Fibroblast of lung (primary cell): ENCODE measurements around the gene ZCCHC12. TPM values are rescaled to one million over a fixed set of nuclear protein-coding genes. Genes with fewer than 3 reads are reported as not detected.
A peak's percentile ranks its signal among the peaks of the same experiment; 100 is the strongest.

Source experiments
- DNase-seq, 2 donors: peaks; one replicate each; pipeline versions ENCODE4 v3.0.0 to v3.0.0-alpha.2; 2010; ENCODE audit warnings: low read depth in 2 of 2
- H2AFZ ChIP-seq: 2 replicates; pipeline ENCODE4 v1.5.1; 2012; ENCODE audit warnings: low read length, control low read depth, inconsistent platforms
- H3K27ac ChIP-seq: 2 replicates; pipeline ENCODE4 v1.5.1; 2011; ENCODE audit warnings: low read length, control low read depth; ENCODE audit not compliant: insufficient read depth
- H3K27me3 ChIP-seq: 2 replicates; pipeline ENCODE4 v1.5.1; 2011; ENCODE audit warnings: mild to moderate bottlenecking, low read length; ENCODE audit not compliant: control insufficient read depth, insufficient read depth
- H3K36me3 ChIP-seq: 2 replicates; pipeline ENCODE4 v1.5.1; 2011; ENCODE audit warnings: low read length; ENCODE audit not compliant: control insufficient read depth, insufficient read depth
- H3K4me1 ChIP-seq: 2 replicates; pipeline ENCODE4 v1.5.1; 2011; ENCODE audit warnings: low read length; ENCODE audit not compliant: control insufficient read depth, insufficient read depth; ENCODE audit errors: extremely low read depth
- H3K4me2 ChIP-seq: 2 replicates; pipeline ENCODE4 v1.5.1; 2011; ENCODE audit warnings: low read length, control low read depth; ENCODE audit not compliant: insufficient read depth; ENCODE audit errors: extremely low read depth
- H3K4me3 ChIP-seq, 4 experiments: fragments of 200-600 bp in 1 of 4; sonication (generic) in 1 of 4; replicated peaks in 1 of 4; 2 replicates each; pipeline ENCODE4 v1.5.1; 2011 to 2016; ENCODE audit warnings: low read length in 4 of 4, low read depth in 3 of 4, mild to moderate bottlenecking in 3 of 4, control low read depth in 2 of 4, inconsistent platforms in 1 of 4, mixed read lengths in 1 of 4; ENCODE audit not compliant: insufficient read depth in 1 of 4; ENCODE audit errors: control extremely low read depth in 1 of 4
- H3K79me2 ChIP-seq: 2 replicates; pipeline ENCODE4 v1.5.1; 2012; ENCODE audit warnings: mild to moderate bottlenecking, low read length, inconsistent platforms; ENCODE audit not compliant: control insufficient read depth, insufficient read depth
- H3K9ac ChIP-seq: 2 replicates; pipeline ENCODE4 v1.5.1; 2011; ENCODE audit warnings: mild to moderate bottlenecking, low read length, control low read depth; ENCODE audit not compliant: insufficient read depth
- H3K9me3 ChIP-seq: 2 replicates; pipeline ENCODE4 v1.5.1; 2012; ENCODE audit warnings: low read depth, low read length; ENCODE audit not compliant: control insufficient read depth, insufficient read depth
- H4K20me1 ChIP-seq: 2 replicates; pipeline ENCODE4 v1.5.1; 2011; ENCODE audit warnings: low read length; ENCODE audit not compliant: control insufficient read depth, insufficient read depth; ENCODE audit errors: extremely low read depth
- EZH2 ChIP-seq: IDR thresholded peaks from 2 replicates; pipeline ENCODE4 v1.5.1; 2012; ENCODE audit warnings: low read length, control low read depth, mild to moderate bottlenecking; ENCODE audit errors: missing control alignments
- polyA plus RNA-seq, 2 donors: library from polyadenylated mRNA; depleted of rRNA in 1 of 2; stranded (reverse) in 1 of 2; unstranded in 1 of 2; fragments of >200 nt; gene quantifications; 2 replicates each; pipeline ENCODE4 v1.2.1, GENCODE V29; 2011 to 2012; ENCODE audit warnings: missing spikeins in 1 of 2
- total RNA-seq: library from RNA; depleted of rRNA; stranded (reverse); fragments of >200 nt; gene quantifications from 2 replicates; pipeline ENCODE4 v1.2.1, GENCODE V29; 2014
- TF ChIP-seq, protein P1 (sequence below), 2 donors: IDR thresholded peaks in 1 of 2; conservative IDR thresholded peaks in 1 of 2; 1 replicate in 1 of 2; 2 replicates in 1 of 2; pipeline ENCODE4 v1.5.1; 2011 to 2012; ENCODE audit warnings: low read length in 2 of 2, control low read depth in 1 of 2, inconsistent platforms in 1 of 2, low read depth in 1 of 2, mild to moderate bottlenecking in 1 of 2

Gene ZCCHC12
- total and polyA plus RNA-seq, 2 donors (not counting 1 experiment from before 2014, with no cell fraction given): under 0.01 TPM; not detected in 1

DNA sequence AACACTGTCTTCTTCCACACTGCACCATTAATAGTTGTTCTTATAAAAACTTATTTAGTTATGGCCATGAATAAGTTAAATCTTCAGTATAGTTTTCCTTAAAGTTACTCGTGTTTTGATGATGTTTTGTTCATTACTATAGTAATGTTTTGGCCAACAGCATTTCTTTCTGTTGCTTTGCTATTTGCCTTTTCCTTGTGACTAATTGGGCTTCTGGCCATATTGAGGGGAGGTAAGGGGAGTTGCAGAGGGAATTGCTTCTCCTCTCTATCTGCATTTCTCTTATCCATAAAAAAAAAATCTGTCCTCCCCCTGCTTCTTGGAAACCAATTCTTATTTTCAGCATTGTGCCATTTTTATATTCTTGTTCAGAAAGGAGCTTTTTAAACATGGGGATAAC lies 42.7 kb upstream of the ZCCHC12 start:
- H3K79me2 ChIP-seq: no peaks in the 10 kb centered on the region
- no peak overlapping the region for H2AFZ ChIP-seq
- H3K9me3 ChIP-seq: no peaks in the 10 kb centered on the region
- peak; percentile 11 to 45 for DNase-seq
- no peak overlapping the region for H3K27ac ChIP-seq
- H3K4me1 ChIP-seq: no peaks in the 10 kb centered on the region
- no peaks in the 10 kb centered on the region for H3K36me3 ChIP-seq
- TF ChIP-seq EZH2: no peak
- TF ChIP-seq, protein P1, sequence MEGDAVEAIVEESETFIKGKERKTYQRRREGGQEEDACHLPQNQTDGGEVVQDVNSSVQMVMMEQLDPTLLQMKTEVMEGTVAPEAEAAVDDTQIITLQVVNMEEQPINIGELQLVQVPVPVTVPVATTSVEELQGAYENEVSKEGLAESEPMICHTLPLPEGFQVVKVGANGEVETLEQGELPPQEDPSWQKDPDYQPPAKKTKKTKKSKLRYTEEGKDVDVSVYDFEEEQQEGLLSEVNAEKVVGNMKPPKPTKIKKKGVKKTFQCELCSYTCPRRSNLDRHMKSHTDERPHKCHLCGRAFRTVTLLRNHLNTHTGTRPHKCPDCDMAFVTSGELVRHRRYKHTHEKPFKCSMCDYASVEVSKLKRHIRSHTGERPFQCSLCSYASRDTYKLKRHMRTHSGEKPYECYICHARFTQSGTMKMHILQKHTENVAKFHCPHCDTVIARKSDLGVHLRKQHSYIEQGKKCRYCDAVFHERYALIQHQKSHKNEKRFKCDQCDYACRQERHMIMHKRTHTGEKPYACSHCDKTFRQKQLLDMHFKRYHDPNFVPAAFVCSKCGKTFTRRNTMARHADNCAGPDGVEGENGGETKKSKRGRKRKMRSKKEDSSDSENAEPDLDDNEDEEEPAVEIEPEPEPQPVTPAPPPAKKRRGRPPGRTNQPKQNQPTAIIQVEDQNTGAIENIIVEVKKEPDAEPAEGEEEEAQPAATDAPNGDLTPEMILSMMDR (conservative IDR thresholded peaks at IDR 0.05 in 1 of 2, IDR thresholded peaks at IDR 0.05 in 1 of 2; ENCODE audit: low read depth in 1 of 2, low read length in 2 of 2): no peak
- H3K4me2 ChIP-seq: no peak overlapping the region
- no peaks in the 10 kb centered on the region for H3K27me3 ChIP-seq
- no peak overlapping the region for H3K9ac ChIP-seq
- no peaks in the 10 kb centered on the region for H4K20me1 ChIP-seq
- no peak overlapping the region for H3K4me3 ChIP-seq

DNA sequence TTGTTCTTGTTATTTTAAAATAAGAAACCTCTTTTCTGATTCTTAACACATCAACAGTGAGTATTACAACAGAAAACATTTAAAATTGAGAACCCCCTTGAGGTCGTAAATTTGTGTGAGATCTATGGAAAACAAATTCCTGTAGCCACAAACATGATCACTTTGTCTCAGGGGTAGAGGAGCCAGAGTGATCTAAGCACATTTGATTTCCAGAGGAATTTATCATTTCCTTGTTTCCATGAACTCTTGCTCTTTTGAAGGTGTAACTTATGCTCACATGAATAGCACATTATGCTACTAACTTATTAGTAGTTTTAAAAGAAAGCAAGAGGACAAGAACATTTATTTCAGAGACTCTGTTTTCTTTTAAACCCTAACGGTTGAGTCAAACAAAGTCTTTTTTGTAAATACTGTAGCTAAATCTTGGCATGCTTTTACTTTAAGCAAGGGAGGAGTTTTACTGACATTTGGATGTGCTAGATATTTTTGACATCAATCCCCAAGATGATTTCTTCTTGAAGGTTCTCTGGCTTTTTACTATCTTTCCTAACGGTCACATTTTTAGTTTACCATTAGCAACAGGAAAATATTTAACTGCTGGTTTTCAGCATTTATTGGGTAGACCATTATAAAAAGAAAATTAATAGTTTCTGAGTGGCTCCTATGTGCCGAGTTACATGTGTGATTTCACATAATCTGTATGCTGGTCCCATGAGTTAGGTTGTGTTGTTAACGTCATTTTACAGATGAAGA lies 27.9 kb upstream of the ZCCHC12 start:
- no peaks in the 10 kb centered on the region for H3K27me3 ChIP-seq
- H3K36me3 ChIP-seq: no peaks in the 10 kb centered on the region
- no peak overlapping the region for H2AFZ ChIP-seq
- H4K20me1 ChIP-seq: no peaks in the 10 kb centered on the region
- H3K9me3 ChIP-seq: no peaks in the 10 kb centered on the region
- H3K4me1 ChIP-seq: no peaks in the 10 kb centered on the region
- H3K9ac ChIP-seq: no peak overlapping the region
- no peak overlapping the region for H3K4me3 ChIP-seq
- no peaks in the 10 kb centered on the region for H3K79me2 ChIP-seq
- peak in 1 of 2 donors; percentile 9 for DNase-seq
- H3K4me2 ChIP-seq: no peak overlapping the region
- no peak overlapping the region for H3K27ac ChIP-seq
- TF ChIP-seq, protein P1 (conservative IDR thresholded peaks at IDR 0.05 in 1 of 2, IDR thresholded peaks at IDR 0.05 in 1 of 2; ENCODE audit: low read depth in 1 of 2, low read length in 2 of 2): no peak
- TF ChIP-seq EZH2: no peak

DNA sequence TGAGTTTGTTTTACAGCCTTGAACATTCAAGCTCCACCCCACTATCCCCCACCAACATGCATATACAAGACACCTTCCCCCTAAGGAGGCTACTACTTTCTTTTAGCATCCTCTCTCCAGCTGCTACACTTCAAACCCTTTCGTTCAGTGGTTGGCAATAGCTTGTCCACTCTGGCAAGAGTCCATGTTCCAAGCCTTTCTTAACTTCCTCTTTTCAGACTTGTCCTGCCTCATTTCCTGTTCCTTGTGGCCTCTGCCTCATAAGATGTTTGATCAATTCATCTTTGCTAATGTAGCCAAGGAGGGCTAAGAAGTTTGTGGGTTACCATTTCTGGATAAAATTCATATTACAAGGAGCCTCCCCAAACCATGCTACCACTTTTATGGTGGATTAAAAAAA lies 20.8 kb upstream of the ZCCHC12 start:
- Histone ChIP-seq H3K4me2 (no peak overlapping the region), H3K9me3 (no peaks in the 10 kb centered on the region), H4K20me1 (no peaks in the 10 kb centered on the region), H3K4me3 (no peak overlapping the region), H3K4me1 (no peaks in the 10 kb centered on the region), H3K9ac (no peak overlapping the region), H3K79me2 (no peaks in the 10 kb centered on the region), H2AFZ (peak overlapping the region; percentile 23), H3K27ac (no peak overlapping the region), H3K27me3 (no peaks in the 10 kb centered on the region), H3K36me3 (no peaks in the 10 kb centered on the region)
- peak; percentile 14 to 61 for DNase-seq
- TF ChIP-seq EZH2: no peak
